ENCODE data around the gene MGME1. TPM values are rescaled to one million over a fixed set of nuclear protein-coding genes. Genes with fewer than 3 reads are reported as not detected.

Gene MGME1
- total and polyA plus RNA-seq, 2 of the 13 experiments (the other 11 are each of a cell fraction or from before 2014, with no cell fraction given): 36.7 to 66.6 TPM

GRCh38 chr20:18005990-18006364, 37.2 kb downstream of the MGME1 start (continued):
- TF ChIP-seq ZNF746 (CRISPR knock-in tag; IDR thresholded peaks at IDR 0.05): no peak
- TF ChIP-seq SAP130 (CRISPR knock-in tag; IDR thresholded peaks at IDR 0.05; ENCODE audit: low read depth): no peak
- no peak for TF ChIP-seq NR3C1 (CRISPR knock-in tag; IDR thresholded peaks at IDR 0.05)
- TF ChIP-seq TRAFD1 (CRISPR knock-in tag; IDR thresholded peaks at IDR 0.05; ENCODE audit: borderline replicate concordance): no peak
- TF ChIP-seq REST (IDR thresholded peaks at IDR 0.05; ENCODE audit: borderline replicate concordance in 1 of 2, low read depth in 1 of 2, low read length in 2 of 2): no peak
- TF ChIP-seq NONO (IDR thresholded peaks at IDR 0.05): no peak
- no peak for TF ChIP-seq NONO (CRISPR knock-in tag; conservative IDR thresholded peaks at IDR 0.05)
- no peak for TF ChIP-seq GABPA (IDR thresholded peaks at IDR 0.05; ENCODE audit: low read depth, low read length)
- no peak for TF ChIP-seq GABPA (CRISPR knock-in tag; IDR thresholded peaks at IDR 0.05; ENCODE audit: low read depth)
- no peak for TF ChIP-seq MXD4 (CRISPR knock-in tag; IDR thresholded peaks at IDR 0.05)
- TF ChIP-seq SOX6 (IDR thresholded peaks at IDR 0.05): no peak
- TF ChIP-seq SOX6 (CRISPR knock-in tag; IDR thresholded peaks at IDR 0.05): peak; percentile 23; the same call in 1 of the 2 replicates
- no peak for TF ChIP-seq AGO2 (optimal IDR thresholded peaks at IDR 0.05; ENCODE audit: low read depth, low read length)
- TF ChIP-seq BATF2 (CRISPR knock-in tag; IDR thresholded peaks at IDR 0.05): no peak
- TF ChIP-seq NFRKB (IDR thresholded peaks at IDR 0.05): no peak
- TF ChIP-seq ZNF510 (CRISPR knock-in tag; IDR thresholded peaks at IDR 0.05; ENCODE audit: low read depth): no peak
- TF ChIP-seq ZFP1 (CRISPR knock-in tag; IDR thresholded peaks at IDR 0.05): no peak
- no peak for TF ChIP-seq ZFP41 (CRISPR knock-in tag; IDR thresholded peaks at IDR 0.05; ENCODE audit: borderline replicate concordance)
- no peak for TF ChIP-seq KLF6 (CRISPR knock-in tag; IDR thresholded peaks at IDR 0.05)
- no peak for TF ChIP-seq FOXP1 (IDR thresholded peaks at IDR 0.05)
- no peak for TF ChIP-seq FOXP1 (CRISPR knock-in tag; IDR thresholded peaks at IDR 0.05)
- peak; percentile 14; the same call in 1 of the 2 replicates for TF ChIP-seq FOXP4 (CRISPR knock-in tag; IDR thresholded peaks at IDR 0.05)
- no peak for TF ChIP-seq ZBTB39 (CRISPR knock-in tag; IDR thresholded peaks at IDR 0.05)

Data from HepG2 (cell line).